ENCODE results near the gene ZNF394.

Gene ZNF394

GRCh38 chr7:99449326-99449725 is 50.8 kb downstream of the ZNF394 start:
- no peak for DNase-seq (ENCODE audit: low read depth)

GRCh38 chr7:99448855-99449254 is 51.2 kb downstream of the ZNF394 start:
- no peak for DNase-seq (ENCODE audit: low read depth)

DNA sequence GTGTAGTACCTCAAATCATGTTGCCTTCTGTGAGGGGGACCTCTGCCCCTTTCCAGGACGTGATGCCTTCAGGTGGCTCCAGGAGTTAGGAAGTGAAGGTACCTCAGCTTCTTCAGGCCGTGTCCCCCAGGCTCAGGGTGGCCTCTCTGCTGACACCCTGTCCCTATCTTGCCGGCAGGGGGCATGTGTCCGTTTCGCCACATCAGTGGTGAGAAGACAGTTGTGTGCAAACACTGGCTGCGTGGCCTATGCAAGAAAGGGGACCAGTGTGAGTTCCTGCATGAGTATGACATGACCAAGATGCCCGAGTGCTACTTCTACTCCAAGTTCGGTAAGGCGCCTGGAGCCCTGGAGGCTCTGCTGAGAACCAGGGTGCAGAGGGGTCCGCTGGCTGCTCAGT is 52.1 kb downstream of the ZNF394 start:
- DNase-seq (ENCODE audit: low read depth), result no peak

GRCh38 chr7:99446096-99446495 is 54.0 kb downstream of the ZNF394 start:
- DNase-seq (ENCODE audit: low read depth), result no peak
